PC-3 (cell line): ENCODE data around the gene PTAFR. TPM values are rescaled to one million over a fixed set of nuclear protein-coding genes. Genes with fewer than 3 reads are reported as not detected.

ENCODE experiments used
- ATAC-seq: fragments of 200-7000 bp; cut with Tn5 transposase; 2 replicates; pipeline ENCODE4 v1.9.1; 2020; ENCODE audit warnings: mild to moderate bottlenecking, moderate library complexity
- BruUV-seq: library from RNA; stranded (reverse); fragments of 400-500 nt; replicated peaks from 2 replicates; lab custom pipeline; 2021; lab: Mats Ljungman, UMichigan
- CTCF ChIA-PET: fragments of 300-600 bp; sonication (Branson Sonifier 250); formaldehyde crosslinking; loops from one replicate; lab custom pipeline; 2022; ENCODE audit warnings: antibody characterized with exemption; lab: Charles Lee
- POLR2A ChIA-PET: fragments of 300-600 bp; sonication (Branson Sonifier 250); formaldehyde crosslinking; loops from one replicate; lab custom pipeline; 2022; ENCODE audit warnings: antibody characterized with exemption; ENCODE audit not compliant: unreplicated experiment; lab: Charles Lee
- DNase-seq: peaks from one replicate; pipeline ENCODE4 v3.0.0-alpha.2; 2015
- H2AFZ ChIP-seq: fragments of 300-600 bp; sonication (generic); 2 replicates; pipeline ENCODE4 v1.6.0; 2016; ENCODE audit warnings: antibody characterized with exemption, low read length
- H3F3A ChIP-seq: fragments of 300-600 bp; sonication (generic); one replicate; pipeline ENCODE4 v1.6.0; 2017; ENCODE audit warnings: antibody characterized with exemption, low read length, control low read depth, mild to moderate bottlenecking; ENCODE audit not compliant: unreplicated experiment
- H3K27ac ChIP-seq: fragments of 300-600 bp; sonication (generic); 2 replicates; pipeline ENCODE4 v1.5.1; 2016; ENCODE audit warnings: mild to moderate bottlenecking, low read length
- H3K27me3 ChIP-seq: fragments of 300-600 bp; sonication (generic); 2 replicates; pipeline ENCODE4 v1.6.1; 2016; ENCODE audit warnings: low read length, mixed read lengths
- H3K36me3 ChIP-seq: fragments of 300-600 bp; sonication (generic); 2 replicates; pipeline ENCODE4 v1.6.1; 2016; ENCODE audit warnings: low read depth, mixed run types, low read length, mixed read lengths
- H3K4me1 ChIP-seq: fragments of 300-600 bp; sonication (generic); 2 replicates; pipeline ENCODE4 v1.5.1; 2016; ENCODE audit warnings: low read length; ENCODE audit not compliant: insufficient read depth
- H3K4me2 ChIP-seq: fragments of 300-600 bp; sonication (generic); 2 replicates; pipeline ENCODE4 v1.6.0; 2016; ENCODE audit warnings: low read length
- H3K4me3 ChIP-seq: fragments of 300-600 bp; sonication (generic); 2 replicates; pipeline ENCODE4 v1.5.1; 2016; ENCODE audit warnings: mild to moderate bottlenecking, low read length, mixed read lengths
- H3K79me2 ChIP-seq: fragments of 300-600 bp; sonication (generic); 2 replicates; pipeline ENCODE4 v1.6.1; 2017; ENCODE audit warnings: low read length, mixed read lengths
- H3K9ac ChIP-seq: fragments of 300-600 bp; sonication (generic); 2 replicates; pipeline ENCODE4 v1.6.0; 2016; ENCODE audit warnings: mild to moderate bottlenecking, low read length
- H3K9me2 ChIP-seq: fragments of 300-600 bp; sonication (generic); replicated peaks from 2 replicates; pipeline ENCODE4 v1.6.1; 2016; ENCODE audit warnings: mixed run types, low read length, mixed read lengths
- H3K9me3 ChIP-seq: fragments of 300-600 bp; sonication (generic); 2 replicates; pipeline ENCODE4 v1.6.1; 2016; ENCODE audit warnings: low read length, mixed read lengths
- H4K20me1 ChIP-seq: fragments of 300-600 bp; sonication (generic); 2 replicates; pipeline ENCODE4 v1.6.1; 2016; ENCODE audit warnings: low read length, mixed read lengths
- CTCF ChIP-seq: fragments of 300-600 bp; sonication (generic); conservative IDR thresholded peaks from 2 replicates; pipeline ENCODE4 v1.5.1; 2017; ENCODE audit warnings: antibody characterized with exemption, low read depth, mild to moderate bottlenecking, low read length
- EZH2 ChIP-seq: fragments of 300-600 bp; sonication (generic); IDR thresholded peaks from one replicate; pipeline ENCODE4 v1.6.1; 2017; ENCODE audit warnings: antibody characterized with exemption, mild to moderate bottlenecking, low read length; ENCODE audit not compliant: unreplicated experiment
- EZH2phosphoT487 ChIP-seq: fragments of 300-600 bp; sonication (generic); IDR thresholded peaks from 2 replicates; pipeline ENCODE4 v1.6.1; 2018; ENCODE audit warnings: mild to moderate bottlenecking, antibody characterized with exemption, low read length, borderline replicate concordance
- intact Hi-C: fragments of 100-400 bp; cut with micrococcal nuclease; formaldehyde crosslinking; loops from 2 replicates; pipeline ENCODE4 v1.9.0; 2023
- total RNA-seq: library from RNA; depleted of rRNA; stranded (reverse); fragments of >200 nt; gene quantifications from 2 replicates; pipeline ENCODE4 v1.2.3, GENCODE V29; 2014

The PTAFR gene
- total RNA-seq, 1 experiment from 2014 or later, result 3.9 TPM

DNA sequence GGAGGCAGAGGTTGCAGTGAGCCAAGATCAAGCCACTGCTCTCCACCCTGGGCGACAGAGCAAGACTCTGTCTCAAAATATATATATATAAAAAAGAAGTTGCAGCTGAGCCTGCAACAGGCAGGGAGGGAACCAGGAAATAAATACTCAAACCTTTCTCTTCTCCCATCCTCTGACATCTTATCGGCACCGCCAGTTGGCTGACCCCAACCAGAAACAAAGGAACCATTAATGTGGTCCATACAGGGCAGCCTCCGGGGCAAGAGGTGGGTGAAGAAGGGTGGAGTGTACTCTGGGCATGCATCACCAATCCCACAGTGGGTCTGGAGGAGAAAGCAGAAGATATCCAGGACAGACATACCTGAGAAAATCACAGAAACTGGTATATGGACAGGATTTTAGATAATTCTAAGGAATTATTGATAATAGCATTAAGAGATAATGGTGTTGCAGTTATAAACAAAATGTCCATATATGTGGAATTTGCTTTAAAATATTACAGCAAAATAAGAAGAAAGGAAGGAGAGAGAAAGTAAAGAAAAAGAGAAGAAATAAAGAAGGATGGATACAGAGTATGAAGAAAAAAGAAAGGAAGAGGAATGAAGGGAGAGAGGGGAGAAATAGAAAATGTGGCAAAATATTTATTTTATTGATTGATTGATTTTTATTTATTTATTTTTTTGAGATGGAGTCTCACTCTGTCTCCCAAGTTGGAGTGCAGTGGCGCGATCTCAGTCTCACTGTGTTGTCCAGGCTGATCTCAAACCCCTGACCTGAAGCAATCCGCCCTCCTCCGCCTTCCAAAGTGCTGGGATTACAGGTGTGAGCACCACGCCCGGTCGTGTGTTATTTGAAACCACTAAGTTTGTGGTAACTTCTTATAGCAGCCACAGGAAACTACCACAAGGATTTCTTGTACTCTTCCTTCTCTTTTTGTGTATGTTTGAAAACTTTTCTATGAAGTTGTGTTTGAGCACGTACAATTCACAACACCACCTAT is 4.1 kb upstream of the PTAFR start:
- H3K4me1 ChIP-seq, result no peaks in the 10 kb centered on the region
- no peak overlapping the region for H3K4me2 ChIP-seq
- no peaks in the 10 kb centered on the region for H3K9me3 ChIP-seq
- no peak overlapping the region for H3K4me3 ChIP-seq
- BruUV-seq, result no TSS peak
- H3K9ac ChIP-seq, result no peak overlapping the region
- H3K27me3 ChIP-seq, result no peaks in the 10 kb centered on the region
- ATAC-seq, result no peak; the same call in 1 of the 2 replicates
- no peaks in the 10 kb centered on the region for H3F3A ChIP-seq
- H3K9me2 ChIP-seq, result no peaks in the 10 kb centered on the region
- H3K36me3 ChIP-seq, result no peaks in the 10 kb centered on the region
- no peak for DNase-seq
- ChIA-PET CTCF (no interaction called here), POLR2A (no interaction called here)
- intact Hi-C loops, result no loop called here
- H2AFZ ChIP-seq, result no peak overlapping the region
- TF ChIP-seq EZH2phosphoT487 (no peak), CTCF (no peak), EZH2 (no peak)
- no peaks in the 10 kb centered on the region for H4K20me1 ChIP-seq
- H3K79me2 ChIP-seq, result no peaks in the 10 kb centered on the region
- H3K27ac ChIP-seq, result no peak overlapping the region

- TF ChIP-seq EZH2, result no peak
- no peak for TF ChIP-seq EZH2phosphoT487
- no peak for TF ChIP-seq CTCF
- H3K4me3 ChIP-seq, result no peak overlapping the region
- no peaks in the 10 kb centered on the region for H3K9me3 ChIP-seq
- no peaks in the 10 kb centered on the region for H3K4me1 ChIP-seq
- CTCF ChIA-PET, result no interaction called here
- H3F3A ChIP-seq, result no peaks in the 10 kb centered on the region
- BruUV-seq, result no TSS peak
- H3K79me2 ChIP-seq, result no peaks in the 10 kb centered on the region
- ATAC-seq (no peak), DNase-seq (no peak)
- no peak overlapping the region for H3K27ac ChIP-seq
- no peak overlapping the region for H3K4me2 ChIP-seq
- no peaks in the 10 kb centered on the region for H3K36me3 ChIP-seq
- H4K20me1 ChIP-seq, result no peaks in the 10 kb centered on the region
- intact Hi-C loops, result no loop called here
- no peak overlapping the region for H2AFZ ChIP-seq
- H3K27me3 ChIP-seq, result no peaks in the 10 kb centered on the region
- H3K9ac ChIP-seq, result no peak overlapping the region
- POLR2A ChIA-PET, result no interaction called here
- H3K9me2 ChIP-seq, result no peaks in the 10 kb centered on the region
These were observed 2.4 kb upstream of the PTAFR start for GRCh38 chr1:28178690-28179485.
